ENCODE results near the gene TGFA. TPM values are rescaled to one million over a fixed set of nuclear protein-coding genes. Genes with fewer than 3 reads are reported as not detected.

Gene TGFA
- total RNA-seq, 1 experiment from 2014 or later = 50.1 TPM

DNA sequence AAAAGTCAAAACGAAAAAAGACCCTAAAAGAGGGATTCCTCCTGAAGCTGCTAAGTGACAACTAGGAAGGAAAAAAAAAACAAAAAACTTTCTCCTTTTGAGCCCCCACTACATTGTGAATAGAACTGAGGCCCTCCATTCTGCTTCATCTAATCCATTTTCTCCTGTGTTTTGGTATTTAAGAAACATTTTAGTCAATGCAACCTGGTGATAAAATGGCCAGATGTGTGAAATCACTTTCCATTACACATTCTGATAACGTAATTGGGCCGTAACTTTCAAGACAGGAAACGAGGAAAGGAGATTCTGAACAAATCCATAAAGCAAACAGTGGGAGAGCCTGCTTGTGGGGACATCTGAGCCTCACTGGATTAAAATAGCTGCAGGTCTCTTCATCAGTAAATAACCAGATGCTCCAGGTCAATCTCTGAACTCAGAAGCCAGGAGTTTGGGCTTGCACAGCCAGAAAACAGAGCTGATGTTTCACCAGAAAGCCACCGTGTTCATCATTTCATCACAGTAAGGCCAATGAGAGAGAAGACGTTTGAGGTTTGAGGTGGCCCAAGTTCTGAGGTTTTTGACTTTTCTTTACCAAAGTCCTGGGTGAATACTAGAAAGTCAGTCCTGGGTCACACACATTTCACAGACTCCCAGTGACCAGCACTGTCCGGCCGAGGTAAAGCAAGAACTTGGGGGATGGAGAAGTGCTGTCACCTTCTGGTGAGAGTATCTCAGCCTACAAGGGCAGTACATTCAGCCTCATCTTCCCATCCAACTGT is 47.8 kb downstream of the TGFA start:
- no peak overlapping the region for H3K4me3 ChIP-seq (replicated peaks in 1 of 2; ENCODE audit: low read depth in 1 of 2, low read length in 2 of 2)
- no peaks in the 10 kb centered on the region for H3K9me3 ChIP-seq (ENCODE audit: control insufficient read depth in 1 of 2, insufficient read depth in 1 of 2, low read depth in 1 of 2, low read length in 2 of 2)
- RAD21 ChIA-PET (ENCODE audit: low non-redundant PET in 1 of 2, low total read pairs in 2 of 2, uncharacterized antibody in 2 of 2, unreplicated experiment in 2 of 2) = no interaction called here
- H3K4me2 ChIP-seq (ENCODE audit: low read length) = no peak overlapping the region
- no peak overlapping the region for H3K27ac ChIP-seq (ENCODE audit: low read depth, low read length)
- no peaks in the 10 kb centered on the region for H3K27me3 ChIP-seq (ENCODE audit: insufficient read depth, low read length)
- TF ChIP-seq CEBPB (IDR thresholded peaks at IDR 0.05; ENCODE audit: low read depth) (no peak), FOSL1 (IDR thresholded peaks at IDR 0.05; ENCODE audit: low read depth) (no peak), ZFX (IDR thresholded peaks at IDR 0.05) (no peak)
- CTCF ChIA-PET = no interaction called here
- intact Hi-C loops (cut with micrococcal nuclease) = no loop called here
- H2AFZ ChIP-seq (ENCODE audit: low read depth, low read length, poor library complexity, severe bottlenecking) = no peak overlapping the region
- H4K20me1 ChIP-seq (ENCODE audit: insufficient read depth) = no peaks in the 10 kb centered on the region
- BruUV-seq (replicated peaks) = no TSS peak
- H3K79me2 ChIP-seq (ENCODE audit: insufficient read depth, low read length) = no peaks in the 10 kb centered on the region; the same call in none of the 2 replicates
- no peaks in the 10 kb centered on the region for H3K9me2 ChIP-seq (ENCODE audit: insufficient read depth)
- H3K36me3 ChIP-seq (ENCODE audit: control insufficient read depth in 1 of 2, insufficient read depth in 2 of 2, low read length in 2 of 2) = 0 out of 4 replicates have a peak, but pooled peaks cover 0 to under 1% of the 10 kb centered on the region in 2 experiments
- DNase-seq (ENCODE audit: low read depth, low spot score) (no peak), ATAC-seq (no peak)
- POLR2A ChIA-PET = no interaction called here
- H3K9ac ChIP-seq (ENCODE audit: low read length) = no peak overlapping the region
- peaks cover 11 to 22% of the 10 kb centered on the region in 2 experiments; a peak in 3 of 4 replicates for H3K4me1 ChIP-seq (ENCODE audit: control insufficient read depth in 1 of 2, insufficient read depth in 2 of 2, low read length in 2 of 2)

- Histone ChIP-seq H3K79me2 (ENCODE audit: insufficient read depth, low read length) (no peaks in the 10 kb centered on the region; the same call in none of the 2 replicates), H3K9me3 (ENCODE audit: control insufficient read depth in 1 of 2, insufficient read depth in 1 of 2, low read depth in 1 of 2, low read length in 2 of 2) (no peaks in the 10 kb centered on the region), H4K20me1 (ENCODE audit: insufficient read depth) (no peaks in the 10 kb centered on the region), H3K9me2 (ENCODE audit: insufficient read depth) (no peaks in the 10 kb centered on the region), H3K4me3 (replicated peaks in 1 of 2; ENCODE audit: low read depth in 1 of 2, low read length in 2 of 2) (no peak overlapping the region), H3K4me2 (ENCODE audit: low read length) (no peak overlapping the region), H3K4me1 (ENCODE audit: control insufficient read depth in 1 of 2, insufficient read depth in 2 of 2, low read length in 2 of 2) (peaks cover 9 to 12% of the 10 kb centered on the region in 2 experiments; a peak in 3 of 4 replicates), H3K27ac (ENCODE audit: low read depth, low read length) (no peak overlapping the region), H2AFZ (ENCODE audit: low read depth, low read length, poor library complexity, severe bottlenecking) (no peak overlapping the region), H3K9ac (ENCODE audit: low read length) (no peak overlapping the region), H3K27me3 (ENCODE audit: insufficient read depth, low read length) (no peaks in the 10 kb centered on the region), H3K36me3 (ENCODE audit: control insufficient read depth in 1 of 2, insufficient read depth in 2 of 2, low read length in 2 of 2) (0 out of 4 replicates have a peak, but pooled peaks cover 0 to 6% of the 10 kb centered on the region in 2 experiments)
- CTCF ChIA-PET = no interaction called here
- BruUV-seq (replicated peaks) = no TSS peak
- TF ChIP-seq SRF (IDR thresholded peaks at IDR 0.05; ENCODE audit: low read depth) = no peak
- no peak for TF ChIP-seq POLR2AphosphoS5 (IDR thresholded peaks at IDR 0.05; ENCODE audit: low read depth, low read length)
- TF ChIP-seq ZNF274 (IDR thresholded peaks at IDR 0.05; ENCODE audit: low read depth, low read length) = no peak
- TF ChIP-seq JUND (IDR thresholded peaks at IDR 0.05) = no peak
- TF ChIP-seq, protein P1, sequence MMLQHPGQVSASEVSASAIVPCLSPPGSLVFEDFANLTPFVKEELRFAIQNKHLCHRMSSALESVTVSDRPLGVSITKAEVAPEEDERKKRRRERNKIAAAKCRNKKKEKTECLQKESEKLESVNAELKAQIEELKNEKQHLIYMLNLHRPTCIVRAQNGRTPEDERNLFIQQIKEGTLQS (IDR thresholded peaks at IDR 0.05) = no peak
- TF ChIP-seq ZBTB33 (IDR thresholded peaks at IDR 0.05; ENCODE audit: extremely low read depth, insufficient replicate concordance, low read length) = no peak
- TF ChIP-seq ELF1 (IDR thresholded peaks at IDR 0.05; ENCODE audit: borderline replicate concordance, low read depth) = no peak
- TF ChIP-seq TCF7L2 (IDR thresholded peaks at IDR 0.05; ENCODE audit: borderline replicate concordance, extremely low read depth, insufficient read depth, insufficient read length) = no peak
- TF ChIP-seq EZH2 (IDR thresholded peaks at IDR 0.05) = no peak
- TF ChIP-seq CEBPB (IDR thresholded peaks at IDR 0.05; ENCODE audit: low read depth) = no peak
- TF ChIP-seq CBX3 (IDR thresholded peaks at IDR 0.05; ENCODE audit: low read depth) = no peak
- intact Hi-C loops (cut with micrococcal nuclease) = no loop called here
- no peak for DNase-seq (ENCODE audit: low read depth, low spot score)
- POLR2A ChIA-PET = no interaction called here
- ATAC-seq = no peak
- RAD21 ChIA-PET (ENCODE audit: low non-redundant PET in 1 of 2, low total read pairs in 2 of 2, uncharacterized antibody in 2 of 2, unreplicated experiment in 2 of 2) = no interaction called here
Measured at GRCh38 chr2:70504750-70505149, 48.9 kb downstream of the TGFA start.

Measured in HCT116 (cell line).